ENCODE results near the gene FAM13A.
"Not testable (repeated sequence)": the region's sequence is repeated elsewhere in the genome, so short reads cannot be mapped to it uniquely, and the experiment has no call there.

DNA sequence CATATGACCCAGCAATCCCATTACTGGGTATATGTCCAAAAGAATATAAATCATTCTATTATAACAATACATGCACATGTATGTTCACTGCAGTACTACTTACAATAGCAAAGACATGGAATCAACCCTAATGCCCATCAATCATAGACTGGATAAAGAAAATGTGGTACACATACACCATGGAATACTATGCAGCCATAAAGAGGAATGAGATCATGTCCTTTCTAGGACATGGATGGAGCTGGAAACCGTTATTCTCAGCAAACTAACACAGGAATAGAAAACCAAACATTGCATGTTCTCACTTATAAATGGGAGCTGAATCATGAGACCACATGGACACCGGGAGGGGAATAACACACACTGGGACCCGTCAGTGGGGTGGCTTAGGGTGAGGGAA, 152.7 kb downstream of the FAM13A start:
- not testable (repeated sequence) for TF ChIP-seq PAX5 (IDR thresholded peaks at IDR 0.05; ENCODE audit: insufficient read depth, low read length, severe bottlenecking); POLR2A (IDR thresholded peaks at IDR 0.05; ENCODE audit: low read depth, low read length); TAF1 (IDR thresholded peaks at IDR 0.05; ENCODE audit: low read depth, low read length); SPI1 (IDR thresholded peaks at IDR 0.05; ENCODE audit: low read depth, low read length)

Measured in GM12891 (cell line).